HG02943 (cell line): ENCODE data around the gene SPON2.

Experiments
- ATAC-seq: cut with Tn5 transposase; IDR thresholded peaks from one replicate; pipeline ENCODE4 v1.9.1; 2021; ENCODE audit warnings: mild to moderate bottlenecking, low read depth, moderate library complexity; ENCODE audit not compliant: unreplicated experiment

SPON2 gene

GRCh38 chr4:1174941-1175634 lies 2.7 kb upstream of the SPON2 start:
- ATAC-seq = no peak

GRCh38 chr4:1172971-1173757 lies 781 bp upstream of the SPON2 start:
- ATAC-seq = no peak

- ATAC-seq = no peak
Measured at GRCh38 chr4:1171311-1172227, 814 bp downstream of the SPON2 start.

- no peak for ATAC-seq
Measured at GRCh38 chr4:1170976-1171310, 1.4 kb downstream of the SPON2 start.

GRCh38 chr4:1170156-1170975 lies 2.0 kb downstream of the SPON2 start:
- no peak for ATAC-seq

GRCh38 chr4:1169691-1170096 lies 2.7 kb downstream of the SPON2 start:
- no peak for ATAC-seq

GRCh38 chr4:1169171-1169671 lies 3.2 kb downstream of the SPON2 start:
- ATAC-seq = no peak

- ATAC-seq = no peak
Measured at GRCh38 chr4:1168191-1169101, 3.9 kb downstream of the SPON2 start.

GRCh38 chr4:1167244-1167949 lies 5.0 kb downstream of the SPON2 start:
- ATAC-seq = peak; percentile 85

GRCh38 chr4:1166509-1167243 lies 5.7 kb downstream of the SPON2 start:
- ATAC-seq = peak; percentile 8

GRCh38 chr4:1164956-1165545 lies 7.3 kb downstream of the SPON2 start:
- no peak for ATAC-seq

GRCh38 chr4:1164444-1164843 lies 7.9 kb downstream of the SPON2 start:
- ATAC-seq = no peak

- ATAC-seq = no peak
Measured at GRCh38 chr4:1164040-1164439, 8.3 kb downstream of the SPON2 start.

- no peak for ATAC-seq
Measured at GRCh38 chr4:1160351-1160750, 12.0 kb downstream of the SPON2 start.

- ATAC-seq = no peak
Measured at GRCh38 chr4:1156069-1156468, 16.3 kb downstream of the SPON2 start.

- ATAC-seq = no peak
Measured at GRCh38 chr4:1155314-1155713, 17.1 kb downstream of the SPON2 start.

GRCh38 chr4:1154523-1155182 lies 17.7 kb downstream of the SPON2 start:
- ATAC-seq = no peak
